K562 (cell line): ENCODE data around the gene PHF14. TPM values are rescaled to one million over a fixed set of nuclear protein-coding genes. Genes with fewer than 3 reads are reported as not detected.

Source experiments
- CBX1 ChIP-seq: sonication (generic); IDR thresholded peaks from 2 replicates; pipeline ENCODE4 v1.6.1; 2016; ENCODE audit warnings: antibody characterized with exemption, low read depth, mild to moderate bottlenecking
- E2F3 ChIP-seq: fragments of 250-450 bp; sonication (Bioruptor Pico); IDR thresholded peaks from 2 replicates; pipeline ENCODE4 v1.4.0; 2020; ENCODE audit warnings: mild to moderate bottlenecking
- ELK3 ChIP-seq: fragments of 450-650 bp; formaldehyde crosslinking; IDR thresholded peaks from 2 replicates; pipeline ENCODE4 v1.4.0; 2020; ENCODE audit warnings: mild to moderate bottlenecking
- FOXA3 ChIP-seq, 2 experiments: fragments of 450-650 bp in 1 of 2; sonication (generic) in 1 of 2; formaldehyde crosslinking; IDR thresholded peaks in 1 of 2; conservative IDR thresholded peaks in 1 of 2; 2 replicates each; pipeline versions ENCODE4 v1.4.0 to v1.8.0; 2020 to 2022; ENCODE audit warnings: mild to moderate bottlenecking in 2 of 2, missing genetic modification reagents in 1 of 2
- FOXK1 ChIP-seq: sonication (generic); formaldehyde crosslinking; IDR thresholded peaks from 2 replicates; pipeline ENCODE4 v1.8.0; 2022; ENCODE audit warnings: missing genetic modification reagents, mild to moderate bottlenecking, borderline replicate concordance
- KLF16 ChIP-seq: IDR thresholded peaks from 2 replicates; pipeline ENCODE4 v1.6.1; 2016; ENCODE audit warnings: antibody characterized with exemption
- MIER1 ChIP-seq: fragments of 450-650 bp; IDR thresholded peaks from 2 replicates; pipeline ENCODE4 v1.6.1; 2016; ENCODE audit warnings: antibody characterized with exemption, mild to moderate bottlenecking, low read depth
- MLX ChIP-seq, 2 experiments: fragments of 450-650 bp in 1 of 2; sonication (generic) in 1 of 2; formaldehyde crosslinking; conservative IDR thresholded peaks; 2 replicates each; pipeline versions ENCODE4 v1.4.0 to v1.8.1; 2020 to 2022; ENCODE audit warnings: mild to moderate bottlenecking in 1 of 2, missing genetic modification reagents in 1 of 2
- PKNOX1 ChIP-seq: fragments of 450-650 bp; IDR thresholded peaks from 2 replicates; pipeline ENCODE4 v1.6.1; 2016
- RBM25 ChIP-seq: fragments of 200-400 bp; formaldehyde crosslinking; IDR thresholded peaks from 2 replicates; pipeline ENCODE4 v1.6.1; 2018; ENCODE audit warnings: low read length, low read depth, moderate library complexity; ENCODE audit not compliant: severe bottlenecking
- SNRNP70 ChIP-seq: fragments of 200-400 bp; formaldehyde crosslinking; optimal IDR thresholded peaks from 2 replicates; pipeline ENCODE3; 2017; ENCODE audit warnings: low read depth, low read length
- TFAP4 ChIP-seq: sonication (generic); formaldehyde crosslinking; IDR thresholded peaks from 2 replicates; pipeline ENCODE4 v1.8.0; 2022; ENCODE audit warnings: missing genetic modification reagents, mild to moderate bottlenecking, moderate library complexity, borderline replicate concordance
- TFE3 ChIP-seq: fragments of 450-650 bp; formaldehyde crosslinking; IDR thresholded peaks from 2 replicates; pipeline ENCODE4 v1.4.0; 2020; ENCODE audit warnings: mild to moderate bottlenecking, mixed read lengths
- polyA plus RNA-seq, 8 experiments: library from polyadenylated mRNA; depleted of rRNA in 4 of 8; stranded (reverse) in 5 of 8; unstranded in 3 of 8; fragments of >200 nt; fragmentation: Nextera tagmentation in 2 of 8; fragmentation: Illumina TruSeq in 1 of 8; extraction: Ambion mirVana in 2 of 8; extraction: Trizol in 1 of 8; gene quantifications; 2 replicates each; pipeline versions ENCODE4 v1.2.1 to v1.2.3, GENCODE V29; 2011 to 2014; ENCODE audit warnings: inconsistent platforms in 1 of 8, missing spikeins in 1 of 8
- total RNA-seq, 7 experiments: library from RNA; depleted of rRNA in 6 of 7; stranded (reverse); fragments of >200 nt in 6 of 7; fragmentation: Illumina TruSeq in 2 of 7; extraction: Trizol in 2 of 7; gene quantifications; 2 replicates each; pipeline versions ENCODE4 v1.2.1 to v1.2.3, GENCODE V29; 2011 to 2021; ENCODE audit warnings: low replicate concordance in 1 of 7

Gene PHF14
- total and polyA plus RNA-seq, 9 of the 15 experiments (the other 6 are each of a cell fraction or from before 2014, with no cell fraction given) = 27.5 to 67.6 (median 41.4) TPM

GRCh38 chr7:11009631-11010030 is 36.0 kb downstream of the PHF14 start (continued):
- TF ChIP-seq RBM25 (no peak), MIER1 (no peak), ELK3 (no peak), CBX1 (no peak), MLX (CRISPR knock-in tag; conservative IDR thresholded peaks at IDR 0.05) (no peak), E2F3 (CRISPR knock-in tag) (no peak), FOXK1 (CRISPR knock-in tag) (no peak), TFE3 (CRISPR knock-in tag) (no peak), FOXA3 (CRISPR knock-in tag; conservative IDR thresholded peaks at IDR 0.05 in 1 of 2, IDR thresholded peaks at IDR 0.05 in 1 of 2) (no peak), SNRNP70 (no peak), KLF16 (no peak), TFAP4 (no peak), PKNOX1 (no peak)
